GM18867 (cell line): ENCODE measurements around the gene SLC38A5.
A peak's percentile ranks its signal among the peaks of the same experiment; 100 is the strongest.

ENCODE experiments used
- ATAC-seq: cut with Tn5 transposase; IDR thresholded peaks from one replicate; pipeline ENCODE4 v1.9.1; 2021; ENCODE audit warnings: mild to moderate bottlenecking, moderate library complexity; ENCODE audit not compliant: unreplicated experiment

SLC38A5 gene

GRCh38 chrX:48492293-48492910, 22.3 kb upstream of the SLC38A5 start:
- ATAC-seq: no peak

GRCh38 chrX:48491809-48492208, 21.7 kb upstream of the SLC38A5 start:
- no peak for ATAC-seq

- no peak for ATAC-seq
These were observed 20.6 kb upstream of the SLC38A5 start for GRCh38 chrX:48490661-48491060.

- no peak for ATAC-seq
These were observed 19.8 kb upstream of the SLC38A5 start for GRCh38 chrX:48489892-48490291.

GRCh38 chrX:48489296-48489695, 19.2 kb upstream of the SLC38A5 start:
- ATAC-seq: no peak

GRCh38 chrX:48488034-48488433, 18.0 kb upstream of the SLC38A5 start:
- no peak for ATAC-seq

GRCh38 chrX:48487362-48487798, 17.3 kb upstream of the SLC38A5 start:
- ATAC-seq: no peak

GRCh38 chrX:48482526-48482925, 12.5 kb upstream of the SLC38A5 start:
- ATAC-seq: no peak

- no peak for ATAC-seq
These were observed 10.5 kb upstream of the SLC38A5 start for GRCh38 chrX:48480583-48480982.

GRCh38 chrX:48480142-48480541, 10.1 kb upstream of the SLC38A5 start:
- no peak for ATAC-seq

- no peak for ATAC-seq
These were observed 8.7 kb upstream of the SLC38A5 start for GRCh38 chrX:48478806-48479205.

GRCh38 chrX:48477960-48478755, 8.1 kb upstream of the SLC38A5 start:
- ATAC-seq: no peak

GRCh38 chrX:48476919-48477318, 6.9 kb upstream of the SLC38A5 start:
- no peak for ATAC-seq

- ATAC-seq: peak; percentile 87
These were observed 5.9 kb upstream of the SLC38A5 start, which contains the start of gene FTSJ1 for GRCh38 chrX:48475774-48476577. TSS of gene FTSJ1 (plus strand) at chrX:48476199. CDS start at chrX:48478048, 1,849 bp downstream.

GRCh38 chrX:48475296-48475695, 5.2 kb upstream of the SLC38A5 start:
- ATAC-seq: no peak

- ATAC-seq: no peak
These were observed 4.5 kb upstream of the SLC38A5 start for GRCh38 chrX:48474581-48474980.

- no peak for ATAC-seq
These were observed 4.1 kb upstream of the SLC38A5 start for GRCh38 chrX:48474127-48474526.

GRCh38 chrX:48473704-48473990, 3.6 kb upstream of the SLC38A5 start:
- ATAC-seq: no peak

- ATAC-seq: no peak
These were observed 3.0 kb upstream of the SLC38A5 start for GRCh38 chrX:48472851-48473703.

GRCh38 chrX:48472225-48472624, 2.2 kb upstream of the SLC38A5 start:
- no peak for ATAC-seq

GRCh38 chrX:48471504-48471903, 1.4 kb upstream of the SLC38A5 start:
- no peak for ATAC-seq
